Vagina (tissue), 2 donors: Measurements from ENCODE around the gene EFNA4.

Experiments
- POLR2A ChIP-seq, 2 donors: fragments of 450-650 bp; IDR thresholded peaks; one replicate each; pipeline ENCODE4 v1.6.1; 2017; ENCODE audit warnings: antibody characterized with exemption in 2 of 2, mild to moderate bottlenecking in 2 of 2, moderate library complexity in 2 of 2
- POLR2AphosphoS5 ChIP-seq, 2 donors: sonication (generic); formaldehyde crosslinking; IDR thresholded peaks; one replicate each; pipeline ENCODE4 v1.9.0; 2017; ENCODE audit warnings: antibody characterized with exemption in 2 of 2, mild to moderate bottlenecking in 2 of 2, low read depth in 1 of 2; ENCODE audit not compliant: insufficient read depth in 1 of 2
- TF ChIP-seq, protein P1 (sequence below), 3 experiments: fragments of 450-650 bp in 2 of 3; fragments of 200-600 bp in 1 of 3; sonication (generic) in 1 of 3; IDR thresholded peaks; one replicate each; pipeline ENCODE4 v1.5.1; 2017 to 2019; ENCODE audit warnings: antibody characterized with exemption in 3 of 3, mild to moderate bottlenecking in 2 of 3, moderate library complexity in 2 of 3

DNA sequence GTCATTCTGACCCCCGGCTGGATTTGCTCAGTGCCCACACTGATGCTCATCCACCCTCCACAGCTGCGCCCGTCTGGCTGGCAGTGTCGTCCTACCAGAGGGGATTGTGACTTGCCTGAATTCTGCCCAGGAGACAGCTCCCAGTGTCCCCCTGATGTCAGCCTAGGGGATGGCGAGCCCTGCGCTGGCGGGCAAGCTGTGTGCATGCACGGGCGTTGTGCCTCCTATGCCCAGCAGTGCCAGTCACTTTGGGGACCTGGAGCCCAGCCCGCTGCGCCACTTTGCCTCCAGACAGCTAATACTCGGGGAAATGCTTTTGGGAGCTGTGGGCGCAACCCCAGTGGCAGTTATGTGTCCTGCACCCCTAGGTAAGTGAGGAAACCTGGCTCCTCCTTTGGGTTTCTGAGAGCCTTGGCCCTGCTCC is 5.7 kb upstream of the EFNA4 start:
- TF ChIP-seq POLR2AphosphoS5 (IDR thresholded peaks at IDR 0.05; ENCODE audit: insufficient read depth in 1 of 2, low read depth in 1 of 2) (no peak), POLR2A (IDR thresholded peaks at IDR 0.05) (no peak)
- TF ChIP-seq, protein P1, sequence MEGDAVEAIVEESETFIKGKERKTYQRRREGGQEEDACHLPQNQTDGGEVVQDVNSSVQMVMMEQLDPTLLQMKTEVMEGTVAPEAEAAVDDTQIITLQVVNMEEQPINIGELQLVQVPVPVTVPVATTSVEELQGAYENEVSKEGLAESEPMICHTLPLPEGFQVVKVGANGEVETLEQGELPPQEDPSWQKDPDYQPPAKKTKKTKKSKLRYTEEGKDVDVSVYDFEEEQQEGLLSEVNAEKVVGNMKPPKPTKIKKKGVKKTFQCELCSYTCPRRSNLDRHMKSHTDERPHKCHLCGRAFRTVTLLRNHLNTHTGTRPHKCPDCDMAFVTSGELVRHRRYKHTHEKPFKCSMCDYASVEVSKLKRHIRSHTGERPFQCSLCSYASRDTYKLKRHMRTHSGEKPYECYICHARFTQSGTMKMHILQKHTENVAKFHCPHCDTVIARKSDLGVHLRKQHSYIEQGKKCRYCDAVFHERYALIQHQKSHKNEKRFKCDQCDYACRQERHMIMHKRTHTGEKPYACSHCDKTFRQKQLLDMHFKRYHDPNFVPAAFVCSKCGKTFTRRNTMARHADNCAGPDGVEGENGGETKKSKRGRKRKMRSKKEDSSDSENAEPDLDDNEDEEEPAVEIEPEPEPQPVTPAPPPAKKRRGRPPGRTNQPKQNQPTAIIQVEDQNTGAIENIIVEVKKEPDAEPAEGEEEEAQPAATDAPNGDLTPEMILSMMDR (IDR thresholded peaks at IDR 0.05) = no peak
